HuH-7.5 (cell line): ENCODE data around the gene TIFAB.
"Not testable (repeated sequence)": the region's sequence is repeated elsewhere in the genome, so short reads cannot be mapped to it uniquely, and the experiment has no call there.

Experiments used
- DNase-seq: peaks from one replicate; pipeline ENCODE4 v3.0.0; 2011; ENCODE audit warnings: low spot score

Gene TIFAB

GRCh38 chr5:135452321-135453030 is at the start of gene TIFAB:
Gene TIFAB (minus strand): TSS chr5:135452351. CDS start chr5:135449939, 2,412 bp downstream.
- DNase-seq = no peak

- no peak for DNase-seq
These were observed 46.5 kb upstream of the TIFAB start for GRCh38 chr5:135498637-135498995.

GRCh38 chr5:135497971-135498636 is 46.0 kb upstream of the TIFAB start:
- DNase-seq = no peak

GRCh38 chr5:135495531-135495930 is 43.4 kb upstream of the TIFAB start:
- DNase-seq = not testable (repeated sequence)

GRCh38 chr5:135494196-135494595 is 42.0 kb upstream of the TIFAB start:
- no peak for DNase-seq

- no peak for DNase-seq
These were observed 41.4 kb upstream of the TIFAB start for GRCh38 chr5:135493406-135494180.

GRCh38 chr5:135492319-135492626 is 40.1 kb upstream of the TIFAB start:
- no peak for DNase-seq

GRCh38 chr5:135491552-135492318 is 39.6 kb upstream of the TIFAB start:
- DNase-seq = no peak

- no peak for DNase-seq
These were observed 38.9 kb upstream of the TIFAB start for GRCh38 chr5:135491038-135491551.

GRCh38 chr5:135490245-135491037 is 38.3 kb upstream of the TIFAB start:
- no peak for DNase-seq

- DNase-seq = no peak
These were observed 37.5 kb upstream of the TIFAB start for GRCh38 chr5:135489466-135490244.

GRCh38 chr5:135488727-135489465 is 36.7 kb upstream of the TIFAB start:
- no peak for DNase-seq

- no peak for DNase-seq
These were observed 35.8 kb upstream of the TIFAB start for GRCh38 chr5:135487839-135488514.

GRCh38 chr5:135487037-135487395 is 34.9 kb upstream of the TIFAB start:
- no peak for DNase-seq

GRCh38 chr5:135486131-135487036 is 34.2 kb upstream of the TIFAB start:
- DNase-seq = no peak

- DNase-seq = no peak
These were observed 32.5 kb upstream of the TIFAB start for GRCh38 chr5:135484674-135485086.

- no peak for DNase-seq
These were observed 31.1 kb upstream of the TIFAB start for GRCh38 chr5:135483254-135483653.

- no peak for DNase-seq
These were observed 30.3 kb upstream of the TIFAB start for GRCh38 chr5:135482381-135482933.
